ENCODE measurements around the gene CHST11. TPM values are rescaled to one million over a fixed set of nuclear protein-coding genes. Genes with fewer than 3 reads are reported as not detected.

Gene CHST11
- total RNA-seq, 4 donors from 2014 or later: 20.8 to 56.7 (median 26.5) TPM

- Histone ChIP-seq H3K36me3 (peaks cover 0 to 8% (median 0%) of the 10 kb centered on the region in 3 donors), H3K27me3 (no peaks in the 10 kb centered on the region), H3K27ac (no peak overlapping the region), H3K4me3 (no peak overlapping the region), H3K4me1 (no peaks in the 10 kb centered on the region), H3K9me3 (no peaks in the 10 kb centered on the region)
- DNase-seq (ENCODE audit: low spot score in 2 of 2): no peak
- WGBS, 2 donors: 86 to 92% methylated on average over 4 of the region's 4 CpGs
- TF ChIP-seq EP300 (IDR thresholded peaks at IDR 0.05) (no peak), POLR2A (IDR thresholded peaks at IDR 0.05) (no peak)
- TF ChIP-seq, protein P1, sequence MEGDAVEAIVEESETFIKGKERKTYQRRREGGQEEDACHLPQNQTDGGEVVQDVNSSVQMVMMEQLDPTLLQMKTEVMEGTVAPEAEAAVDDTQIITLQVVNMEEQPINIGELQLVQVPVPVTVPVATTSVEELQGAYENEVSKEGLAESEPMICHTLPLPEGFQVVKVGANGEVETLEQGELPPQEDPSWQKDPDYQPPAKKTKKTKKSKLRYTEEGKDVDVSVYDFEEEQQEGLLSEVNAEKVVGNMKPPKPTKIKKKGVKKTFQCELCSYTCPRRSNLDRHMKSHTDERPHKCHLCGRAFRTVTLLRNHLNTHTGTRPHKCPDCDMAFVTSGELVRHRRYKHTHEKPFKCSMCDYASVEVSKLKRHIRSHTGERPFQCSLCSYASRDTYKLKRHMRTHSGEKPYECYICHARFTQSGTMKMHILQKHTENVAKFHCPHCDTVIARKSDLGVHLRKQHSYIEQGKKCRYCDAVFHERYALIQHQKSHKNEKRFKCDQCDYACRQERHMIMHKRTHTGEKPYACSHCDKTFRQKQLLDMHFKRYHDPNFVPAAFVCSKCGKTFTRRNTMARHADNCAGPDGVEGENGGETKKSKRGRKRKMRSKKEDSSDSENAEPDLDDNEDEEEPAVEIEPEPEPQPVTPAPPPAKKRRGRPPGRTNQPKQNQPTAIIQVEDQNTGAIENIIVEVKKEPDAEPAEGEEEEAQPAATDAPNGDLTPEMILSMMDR (IDR thresholded peaks at IDR 0.05): no peak
These were observed 302.0 kb downstream of the CHST11 start for GRCh38 chr12:104758771-104759170.

DNA sequence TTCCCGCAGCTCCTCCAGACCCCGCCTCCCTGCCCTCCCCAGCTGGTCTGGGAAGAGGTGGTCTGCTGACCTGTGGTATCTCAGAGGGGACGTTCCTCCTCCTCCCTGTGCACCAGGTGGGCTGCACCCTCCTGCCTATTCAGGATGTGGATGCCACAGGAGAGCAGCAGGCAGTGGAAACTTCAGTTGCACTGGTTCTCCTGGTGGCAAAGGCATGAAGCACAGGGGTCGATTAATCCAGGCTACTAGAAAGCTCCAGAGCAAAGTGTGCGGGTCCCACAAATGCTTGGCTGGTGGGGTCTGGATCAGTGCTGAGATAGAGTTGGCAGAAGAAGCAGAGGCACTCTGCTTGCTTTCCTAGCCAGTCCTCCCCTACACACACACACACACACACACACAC, 304.3 kb downstream of the CHST11 start:
- Histone ChIP-seq H3K4me3 (no peak overlapping the region), H3K27me3 (no peaks in the 10 kb centered on the region)
- 70 to 79% methylated on average over 5 of the region's 5 CpGs for WGBS, 2 donors

DNA sequence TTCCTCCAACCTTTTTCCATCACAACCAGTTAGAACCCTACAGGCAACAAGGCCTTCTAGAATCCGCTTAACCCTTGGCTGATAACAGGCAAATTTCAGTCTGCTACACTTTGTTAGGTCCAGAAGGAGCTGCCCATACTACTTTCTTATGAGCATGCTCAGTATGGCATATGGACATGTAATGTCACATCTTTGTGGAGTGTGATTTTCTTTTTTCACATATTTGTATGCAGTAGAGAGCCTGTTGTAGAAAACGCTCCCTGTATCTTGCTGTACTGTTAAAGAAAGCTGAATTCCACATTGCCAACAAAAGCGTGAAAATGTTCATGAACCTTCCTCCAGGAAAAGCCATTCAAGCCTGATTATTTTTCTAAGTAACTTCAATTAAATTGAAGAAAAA, 304.9 kb downstream of the CHST11 start:
- no peak overlapping the region for H3K27ac ChIP-seq
- TF ChIP-seq POLR2A (IDR thresholded peaks at IDR 0.05) (no peak), EP300 (IDR thresholded peaks at IDR 0.05) (no peak)
- no peaks in the 10 kb centered on the region for H3K27me3 ChIP-seq
- no peaks in the 10 kb centered on the region for H3K4me1 ChIP-seq
- no peak for DNase-seq (ENCODE audit: low spot score in 2 of 2)
- WGBS, 2 donors: 92 to 95% methylated on average over 3 of the region's 3 CpGs
- no peaks in the 10 kb centered on the region for H3K9me3 ChIP-seq
- peaks cover 0 to 8% (median 0%) of the 10 kb centered on the region in 3 donors for H3K36me3 ChIP-seq
- H3K4me3 ChIP-seq: no peak overlapping the region

More for the DNA sequence above, 304.3 kb downstream of the CHST11 start:
- TF ChIP-seq, protein P1 (IDR thresholded peaks at IDR 0.05): no peak
- TF ChIP-seq POLR2A (IDR thresholded peaks at IDR 0.05): no peak
- Histone ChIP-seq H3K36me3 (peaks cover 0 to 8% (median 0%) of the 10 kb centered on the region in 3 donors), H3K27ac (no peak overlapping the region), H3K4me1 (no peaks in the 10 kb centered on the region), H3K9me3 (no peaks in the 10 kb centered on the region)
- DNase-seq (ENCODE audit: low spot score in 2 of 2): no peak

DNA sequence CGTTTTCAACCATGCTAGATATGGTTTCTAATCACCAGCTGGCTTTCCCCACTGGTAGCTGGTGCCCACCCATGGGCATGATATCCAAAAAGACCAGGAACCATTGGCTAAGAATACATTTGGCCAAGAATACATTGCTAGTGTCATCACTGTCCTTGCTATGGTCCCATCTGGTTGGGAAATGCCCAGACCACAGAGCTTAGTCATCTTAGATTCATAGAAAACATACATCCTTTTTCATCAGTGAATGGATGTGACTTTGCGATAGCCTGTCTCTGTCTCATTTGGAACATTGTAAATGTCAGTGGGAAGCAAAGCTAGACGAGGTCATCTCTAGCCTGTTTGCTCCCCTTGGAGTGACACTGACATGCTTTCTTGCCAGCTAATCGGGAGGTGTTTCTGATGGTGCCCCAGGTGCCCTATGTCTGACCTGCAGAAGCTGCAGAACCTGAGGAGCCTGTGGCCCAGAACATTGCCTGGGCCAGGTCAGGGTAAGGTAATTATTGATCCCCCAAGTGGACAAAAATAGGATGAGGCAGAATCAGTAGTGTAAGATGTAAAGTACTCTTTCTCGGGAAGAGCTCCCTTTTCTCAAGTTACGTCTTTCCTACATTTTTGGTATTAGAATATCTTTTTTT, 306.5 kb downstream of the CHST11 start:
- Histone ChIP-seq H3K27me3 (no peaks in the 10 kb centered on the region), H3K4me1 (no peaks in the 10 kb centered on the region), H3K27ac (no peak overlapping the region), H3K36me3 (no peaks in the 10 kb centered on the region), H3K4me3 (no peak overlapping the region), H3K9me3 (no peaks in the 10 kb centered on the region)
- 79 to 81% methylated on average over 6 of the region's 6 CpGs for WGBS, 2 donors
- no peak for DNase-seq (ENCODE audit: low spot score in 2 of 2)
- no peak for TF ChIP-seq EP300 (IDR thresholded peaks at IDR 0.05)

GRCh38 chr12:104764225-104765091, 307.7 kb downstream of the CHST11 start:
- Histone ChIP-seq H3K9me3 (no peaks in the 10 kb centered on the region), H3K36me3 (no peaks in the 10 kb centered on the region), H3K27me3 (no peaks in the 10 kb centered on the region), H3K4me1 (no peaks in the 10 kb centered on the region), H3K4me3 (no peak overlapping the region), H3K27ac (no peak overlapping the region)
- no peak for DNase-seq (ENCODE audit: low spot score in 2 of 2)
- 70 to 75% methylated on average over 8 of the region's 8 CpGs for WGBS, 2 donors
- TF ChIP-seq EP300 (IDR thresholded peaks at IDR 0.05): no peak
- TF ChIP-seq POLR2A (IDR thresholded peaks at IDR 0.05): no peak
- TF ChIP-seq, protein P1 (IDR thresholded peaks at IDR 0.05): no peak

GRCh38 chr12:104767261-104767660, 310.5 kb downstream of the CHST11 start:
- peaks cover 0 to 3% (median 0%) of the 10 kb centered on the region in 4 donors for H3K9me3 ChIP-seq
- no peak for DNase-seq (ENCODE audit: low spot score in 2 of 2)
- 86 to 87% methylated on average over 3 of the region's 3 CpGs for WGBS, 2 donors
- no peaks in the 10 kb centered on the region for H3K4me1 ChIP-seq
- no peak overlapping the region for H3K4me3 ChIP-seq
- H3K27me3 ChIP-seq: no peaks in the 10 kb centered on the region
- H3K36me3 ChIP-seq: no peaks in the 10 kb centered on the region
- no peak overlapping the region for H3K27ac ChIP-seq
- TF ChIP-seq EP300 (IDR thresholded peaks at IDR 0.05) (no peak), POLR2A (IDR thresholded peaks at IDR 0.05) (no peak)
- TF ChIP-seq, protein P1 (IDR thresholded peaks at IDR 0.05): no peak
